GM21619 (cell line): ENCODE data around the gene SMC1A.

Experiments
- ATAC-seq: cut with Tn5 transposase; IDR thresholded peaks from one replicate; pipeline ENCODE4 v1.9.1; 2021; ENCODE audit not compliant: unreplicated experiment

The SMC1A gene

GRCh38 chrX:53347948-53348347, 74.5 kb downstream of the SMC1A start:
- no peak for ATAC-seq

GRCh38 chrX:53340852-53341645, 81.4 kb downstream of the SMC1A start:
- no peak for ATAC-seq

GRCh38 chrX:53337101-53337500, 85.4 kb downstream of the SMC1A start:
- ATAC-seq: no peak

- ATAC-seq: no peak
Measured at GRCh38 chrX:53333853-53334252, 88.6 kb downstream of the SMC1A start.

DNA sequence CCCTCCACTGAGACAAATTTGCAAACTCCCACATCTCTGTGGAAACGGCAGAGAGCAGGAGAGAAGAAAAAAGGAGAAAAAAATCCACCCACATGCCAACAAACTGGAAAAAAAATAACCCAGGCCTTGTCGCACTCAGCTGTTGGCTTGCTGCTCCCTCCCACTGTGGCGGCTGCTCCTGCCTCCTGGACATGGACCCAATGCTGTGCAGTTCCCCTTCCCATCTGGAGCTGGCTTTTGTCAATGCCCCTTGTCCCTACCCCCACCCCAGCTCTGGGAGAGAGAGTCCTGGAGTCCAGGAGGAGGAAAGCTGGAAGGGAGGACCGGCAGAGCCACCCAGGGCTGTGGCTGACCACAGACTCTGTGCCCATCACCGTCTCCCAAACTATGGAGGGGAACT, 90.2 kb downstream of the SMC1A start:
- no peak for ATAC-seq

DNA sequence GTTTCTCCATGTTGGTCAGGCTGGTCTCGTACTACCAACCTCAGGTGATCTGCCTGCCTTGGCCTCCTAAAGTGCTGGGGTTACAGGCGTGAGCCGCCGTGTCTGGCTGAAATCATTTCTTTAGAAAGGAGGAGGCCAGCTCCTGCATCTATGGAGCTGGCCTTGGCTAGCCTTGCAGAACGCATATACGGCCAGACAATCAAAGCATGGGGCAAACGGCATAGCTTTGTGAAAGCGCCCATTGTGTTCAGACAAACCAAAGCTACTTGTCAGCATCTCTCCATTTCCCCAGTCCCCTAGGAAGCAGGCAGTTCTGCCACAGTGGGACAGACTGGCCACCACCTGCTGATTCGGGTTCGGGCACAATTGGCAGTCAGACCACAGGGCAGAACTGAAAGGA, 92.1 kb downstream of the SMC1A start:
- no peak for ATAC-seq

- no peak for ATAC-seq
Measured at GRCh38 chrX:53324803-53325202, 97.7 kb downstream of the SMC1A start.
